Left ventricle myocardium inferior (tissue), 1 donor: ENCODE results near the gene SVIL. TPM values are rescaled to one million over a fixed set of nuclear protein-coding genes. Genes with fewer than 3 reads are reported as not detected.
"Not testable (repeated sequence)": the region's sequence is repeated elsewhere in the genome, so short reads cannot be mapped to it uniquely, and the experiment has no call there.

Experiments used
- DNase-seq: peaks from one replicate; pipeline ENCODE4 v3.0.0-alpha.2; 2020
- H3K27ac ChIP-seq: fragments of 200-600 bp; replicated peaks from 2 replicates; pipeline ENCODE4 v1.8.0; 2021
- H3K27me3 ChIP-seq: fragments of 200-600 bp; 2 replicates; pipeline ENCODE4 v1.8.0; 2021; ENCODE audit warnings: low read depth
- H3K36me3 ChIP-seq: fragments of 200-600 bp; 2 replicates; pipeline ENCODE4 v1.8.0; 2021
- H3K4me1 ChIP-seq: fragments of 200-600 bp; 2 replicates; pipeline ENCODE4 v1.8.0; 2021
- H3K4me3 ChIP-seq: fragments of 200-600 bp; 2 replicates; pipeline ENCODE4 v1.8.0; 2021; ENCODE audit warnings: mild to moderate bottlenecking, moderate library complexity
- H3K9me3 ChIP-seq: fragments of 200-600 bp; replicated peaks from 2 replicates; pipeline ENCODE4 v1.8.0; 2021
- intact Hi-C: fragments of 100-400 bp; cut with micrococcal nuclease; formaldehyde crosslinking; loops from one replicate; pipeline ENCODE4 v1.11.0; 2022
- total RNA-seq: library from RNA; stranded (reverse); fragmentation: NEBNext Ultra II Directional; extraction: Animal tissue kit (Norgen Biotek cat#: 25700); gene quantifications from one replicate; pipeline ENCODE4 v1.2.1, GENCODE V29; 2021
- TF ChIP-seq, protein P1 (sequence below): fragments of 200-600 bp; IDR thresholded peaks from 2 replicates; pipeline ENCODE4 v1.8.0; 2021; ENCODE audit warnings: antibody characterized with exemption, mild to moderate bottlenecking, borderline replicate concordance
- donor health status: DM: no; HTN: yes; CAD: no; lungs with severe emphysema.

SVIL gene
- total RNA-seq, 1 donor from 2014 or later, result 403 TPM

DNA sequence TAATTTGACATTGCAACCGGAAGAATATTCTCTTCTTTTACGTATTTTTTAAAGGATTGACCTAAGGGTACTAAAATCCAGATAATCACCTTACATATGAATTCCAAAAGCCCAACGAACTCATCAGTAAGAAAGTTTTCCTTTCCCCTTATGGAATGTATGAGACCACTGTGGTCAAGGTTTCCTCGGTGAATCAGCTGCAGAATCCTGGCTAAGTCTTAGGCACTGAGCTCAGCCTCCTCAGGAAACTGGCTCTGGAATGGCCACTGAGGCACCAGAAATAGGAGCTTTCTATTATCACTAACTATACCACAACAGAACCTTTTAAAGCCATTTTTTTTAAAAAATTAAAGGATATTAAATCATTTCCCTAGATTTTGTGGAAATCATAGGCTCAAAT lies 21.0 kb downstream of the SVIL start:
- H3K36me3 ChIP-seq, result no peaks in the 10 kb centered on the region
- no peaks in the 10 kb centered on the region for H3K9me3 ChIP-seq
- intact Hi-C loops, result no loop called here
- TF ChIP-seq, protein P1, sequence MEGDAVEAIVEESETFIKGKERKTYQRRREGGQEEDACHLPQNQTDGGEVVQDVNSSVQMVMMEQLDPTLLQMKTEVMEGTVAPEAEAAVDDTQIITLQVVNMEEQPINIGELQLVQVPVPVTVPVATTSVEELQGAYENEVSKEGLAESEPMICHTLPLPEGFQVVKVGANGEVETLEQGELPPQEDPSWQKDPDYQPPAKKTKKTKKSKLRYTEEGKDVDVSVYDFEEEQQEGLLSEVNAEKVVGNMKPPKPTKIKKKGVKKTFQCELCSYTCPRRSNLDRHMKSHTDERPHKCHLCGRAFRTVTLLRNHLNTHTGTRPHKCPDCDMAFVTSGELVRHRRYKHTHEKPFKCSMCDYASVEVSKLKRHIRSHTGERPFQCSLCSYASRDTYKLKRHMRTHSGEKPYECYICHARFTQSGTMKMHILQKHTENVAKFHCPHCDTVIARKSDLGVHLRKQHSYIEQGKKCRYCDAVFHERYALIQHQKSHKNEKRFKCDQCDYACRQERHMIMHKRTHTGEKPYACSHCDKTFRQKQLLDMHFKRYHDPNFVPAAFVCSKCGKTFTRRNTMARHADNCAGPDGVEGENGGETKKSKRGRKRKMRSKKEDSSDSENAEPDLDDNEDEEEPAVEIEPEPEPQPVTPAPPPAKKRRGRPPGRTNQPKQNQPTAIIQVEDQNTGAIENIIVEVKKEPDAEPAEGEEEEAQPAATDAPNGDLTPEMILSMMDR, result no peak
- peaks cover 77% of the 10 kb centered on the region for H3K4me1 ChIP-seq
- DNase-seq, result no peak
- H3K27me3 ChIP-seq, result no peaks in the 10 kb centered on the region
- no peak overlapping the region for H3K27ac ChIP-seq
- no peak overlapping the region for H3K4me3 ChIP-seq

- Histone ChIP-seq H3K4me1 (peaks cover 77% of the 10 kb centered on the region), H3K27me3 (no peaks in the 10 kb centered on the region), H3K36me3 (no peaks in the 10 kb centered on the region), H3K4me3 (no peak overlapping the region), H3K27ac (no peak overlapping the region), H3K9me3 (no peaks in the 10 kb centered on the region)
- TF ChIP-seq, protein P1, result no peak
- no peak for DNase-seq
- intact Hi-C loops, result no loop called here
Observed at GRCh38 chr10:29613196-29613595, 21.6 kb downstream of the SVIL start.

DNA sequence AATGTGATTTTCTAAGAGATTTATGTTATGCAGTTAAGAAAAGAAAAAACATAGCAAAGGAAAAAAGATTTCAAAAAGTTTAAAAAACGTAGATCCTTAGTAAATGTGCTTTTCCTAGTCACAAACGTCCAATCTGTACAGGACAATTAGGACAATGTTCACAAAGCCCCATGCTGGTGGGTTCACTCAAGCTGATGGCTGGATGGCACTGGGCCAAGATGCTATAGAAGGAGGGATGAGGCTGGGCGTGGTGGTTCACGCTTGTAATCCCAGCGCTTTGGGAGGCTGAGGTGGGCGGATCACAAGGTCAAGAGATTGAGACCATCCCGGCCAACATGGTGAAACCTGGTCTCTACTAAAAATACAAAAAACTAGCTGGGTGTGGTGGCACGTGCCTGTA lies 22.1 kb downstream of the SVIL start:
- intact Hi-C loops, result no loop called here
- no peaks in the 10 kb centered on the region for H3K9me3 ChIP-seq
- H3K4me1 ChIP-seq, result peaks cover 77% of the 10 kb centered on the region
- DNase-seq, result no peak
- H3K27ac ChIP-seq, result no peak overlapping the region
- TF ChIP-seq, protein P1, result no peak
- H3K27me3 ChIP-seq, result no peaks in the 10 kb centered on the region
- H3K36me3 ChIP-seq, result no peaks in the 10 kb centered on the region
- H3K4me3 ChIP-seq, result no peak overlapping the region

GRCh38 chr10:29611781-29612381 lies 22.9 kb downstream of the SVIL start:
- intact Hi-C loops, result no loop called here
- H3K4me3 ChIP-seq, result no peak overlapping the region
- peaks cover 75% of the 10 kb centered on the region for H3K4me1 ChIP-seq
- DNase-seq, result no peak
- TF ChIP-seq, protein P1, result no peak
- H3K27ac ChIP-seq, result peak overlapping the region; percentile 69
- no peaks in the 10 kb centered on the region for H3K9me3 ChIP-seq
- no peaks in the 10 kb centered on the region for H3K27me3 ChIP-seq
- H3K36me3 ChIP-seq, result no peaks in the 10 kb centered on the region

- Histone ChIP-seq H3K4me1 (peaks cover 74% of the 10 kb centered on the region), H3K27me3 (no peaks in the 10 kb centered on the region), H3K9me3 (no peaks in the 10 kb centered on the region), H3K4me3 (no peak overlapping the region), H3K36me3 (no peaks in the 10 kb centered on the region), H3K27ac (peak overlapping the region; percentile 69)
- TF ChIP-seq, protein P1, result no peak
- intact Hi-C loops, result no loop called here
- no peak for DNase-seq
Observed at GRCh38 chr10:29610876-29611647, 23.7 kb downstream of the SVIL start.

DNA sequence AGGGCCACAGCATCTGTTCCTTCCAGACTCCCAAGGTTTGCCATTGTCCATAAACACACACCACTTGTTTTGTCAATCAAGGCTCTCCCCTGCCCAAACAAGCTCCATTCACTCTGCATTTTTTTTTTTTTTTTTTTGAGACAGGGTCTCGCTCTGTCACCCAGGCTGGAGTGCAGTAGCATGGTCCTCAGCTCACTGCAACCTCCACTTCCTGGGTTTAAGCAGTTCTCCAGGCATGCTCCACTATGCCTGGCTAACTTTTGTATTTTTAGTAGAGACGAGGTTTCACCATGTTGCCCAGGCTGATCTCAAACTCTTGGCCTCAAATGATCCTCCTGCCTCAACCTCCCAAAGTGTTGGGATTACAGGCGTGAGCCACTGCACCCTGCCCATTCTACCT lies 24.4 kb downstream of the SVIL start:
- H3K9me3 ChIP-seq, H3K36me3 ChIP-seq, intact Hi-C loops, DNase-seq, H3K27me3 ChIP-seq, H3K4me3 ChIP-seq: not testable (repeated sequence)
- Histone ChIP-seq H3K27ac (peak overlapping the region; percentile 69), H3K4me1 (peaks cover 73% of the 10 kb centered on the region)
